HEK293 (cell line): Measurements from ENCODE around the gene ZNF385C.

ENCODE experiments used
- CTCF ChIA-PET: fragments of 350-600 bp; formaldehyde crosslinking; extraction: SDS; loops from one replicate; lab custom pipeline; 2021; ENCODE audit warnings: antibody characterized with exemption; lab: Yijun Ruan, JAX
- POLR2A ChIA-PET: fragments of 300-600 bp; formaldehyde crosslinking; extraction: SDS; loops from one replicate; lab custom pipeline; 2020; ENCODE audit warnings: antibody characterized with exemption, inconsistent platforms; lab: Yijun Ruan, JAX
- H3K27ac ChIP-seq: fragments of 200-500 bp; sonication (Bioruptor generic); 2 replicates; pipeline ENCODE4 v1.5.1; 2014; ENCODE audit warnings: low read depth, low read length, control low read depth, inconsistent platforms; ENCODE audit errors: extremely low read depth
- H3K36me3 ChIP-seq, 2 experiments: fragments of 200-500 bp in 1 of 2; sonication (Bioruptor generic) in 1 of 2; 1 replicate in 1 of 2; 2 replicates in 1 of 2; pipeline ENCODE4 v1.5.1; 2014 to 2017; ENCODE audit warnings: inconsistent platforms in 2 of 2, low read length in 2 of 2; ENCODE audit not compliant: control insufficient read depth in 2 of 2, insufficient read depth in 1 of 2
- H3K4me1 ChIP-seq: fragments of 200-500 bp; sonication (Bioruptor generic); 2 replicates; pipeline ENCODE4 v1.5.1; 2014; ENCODE audit warnings: mild to moderate bottlenecking, low read length, inconsistent platforms; ENCODE audit not compliant: control insufficient read depth, insufficient read depth
- H3K4me3 ChIP-seq: 2 replicates; pipeline ENCODE4 v1.5.1; 2011; ENCODE audit warnings: low read depth, mild to moderate bottlenecking, control low read depth, low read length, moderate library complexity
- H3K9me3 ChIP-seq: fragments of 200-500 bp; sonication (Bioruptor generic); 2 replicates; pipeline ENCODE4 v1.5.1; 2014; ENCODE audit warnings: low read depth, low read length, inconsistent platforms; ENCODE audit not compliant: control insufficient read depth, insufficient read depth
- BCL11B ChIP-seq: fragments of 450-650 bp; formaldehyde crosslinking; IDR thresholded peaks from 2 replicates; pipeline ENCODE4 v1.5.1; 2016; ENCODE audit warnings: low read depth, missing biosample characterization, missing genetic modification characterization
- FEZF1 ChIP-seq: fragments of 450-650 bp; formaldehyde crosslinking; IDR thresholded peaks from 2 replicates; pipeline ENCODE4 v1.5.1; 2016; ENCODE audit warnings: missing biosample characterization, missing genetic modification characterization
- GLIS2 ChIP-seq: fragments of 450-650 bp; formaldehyde crosslinking; IDR thresholded peaks from 2 replicates; pipeline ENCODE4 v1.5.1; 2016; ENCODE audit warnings: missing biosample characterization, missing genetic modification characterization
- KLF1 ChIP-seq: fragments of 450-650 bp; formaldehyde crosslinking; IDR thresholded peaks from 2 replicates; pipeline ENCODE4 v1.5.1; 2016; ENCODE audit warnings: missing biosample characterization, missing genetic modification characterization
- REPIN1 ChIP-seq: fragments of 450-650 bp; formaldehyde crosslinking; IDR thresholded peaks from 2 replicates; pipeline ENCODE4 v1.5.1; 2017; ENCODE audit warnings: missing biosample characterization, missing genetic modification characterization, low read depth
- SETDB1 ChIP-seq: IDR thresholded peaks from one replicate; pipeline ENCODE4 v1.6.1; 2017; ENCODE audit warnings: mild to moderate bottlenecking, low read length, moderate library complexity, mixed read lengths; ENCODE audit not compliant: insufficient read length
- TCF7L2 ChIP-seq: IDR thresholded peaks from 2 replicates; pipeline ENCODE4 v1.6.1; 2011; ENCODE audit warnings: low read depth, mild to moderate bottlenecking, inconsistent platforms, low read length, moderate library complexity, borderline replicate concordance
- ZBTB1 ChIP-seq: fragments of 450-650 bp; formaldehyde crosslinking; IDR thresholded peaks from 2 replicates; pipeline ENCODE4 v1.5.1; 2016; ENCODE audit warnings: missing biosample characterization, missing genetic modification characterization
- ZFP3 ChIP-seq: fragments of 450-650 bp; formaldehyde crosslinking; IDR thresholded peaks from 2 replicates; pipeline ENCODE4 v1.5.1; 2016; ENCODE audit warnings: low read depth, missing biosample characterization, missing genetic modification characterization
- ZNF121 ChIP-seq: fragments of 450-650 bp; formaldehyde crosslinking; IDR thresholded peaks from 2 replicates; pipeline ENCODE4 v1.5.1; 2016; ENCODE audit warnings: missing biosample characterization, missing genetic modification characterization
- ZNF394 ChIP-seq: fragments of 450-650 bp; formaldehyde crosslinking; IDR thresholded peaks from 2 replicates; pipeline ENCODE4 v1.5.1; 2016; ENCODE audit warnings: missing biosample characterization, missing genetic modification characterization, mild to moderate bottlenecking, moderate library complexity, borderline replicate concordance
- ZNF544 ChIP-seq: fragments of 450-650 bp; formaldehyde crosslinking; IDR thresholded peaks from 2 replicates; pipeline ENCODE4 v1.5.0; 2017; ENCODE audit warnings: missing biosample characterization, missing genetic modification characterization
- ZNF664 ChIP-seq: fragments of 450-650 bp; formaldehyde crosslinking; IDR thresholded peaks from 2 replicates; pipeline ENCODE4 v1.5.1; 2016; ENCODE audit warnings: missing biosample characterization, missing genetic modification characterization
- ZNF768 ChIP-seq: fragments of 450-650 bp; formaldehyde crosslinking; IDR thresholded peaks from 2 replicates; pipeline ENCODE4 v1.5.1; 2018; ENCODE audit warnings: missing biosample characterization, mild to moderate bottlenecking, missing genetic modification characterization
- ZNF777 ChIP-seq: fragments of 450-650 bp; formaldehyde crosslinking; IDR thresholded peaks from 2 replicates; pipeline ENCODE4 v1.5.1; 2017; ENCODE audit warnings: missing biosample characterization, missing genetic modification characterization, borderline replicate concordance
- ZNF792 ChIP-seq: fragments of 450-650 bp; formaldehyde crosslinking; IDR thresholded peaks from 2 replicates; pipeline ENCODE4 v1.5.1; 2016; ENCODE audit warnings: missing biosample characterization, missing genetic modification characterization
- ZNF837 ChIP-seq: fragments of 450-650 bp; formaldehyde crosslinking; IDR thresholded peaks from 2 replicates; pipeline ENCODE4 v1.5.1; 2016; ENCODE audit warnings: missing biosample characterization, missing genetic modification characterization
- TF ChIP-seq, protein P1 (sequence below): fragments of 450-650 bp; formaldehyde crosslinking; IDR thresholded peaks from 2 replicates; pipeline ENCODE4 v1.5.1; 2016; ENCODE audit warnings: missing biosample characterization, missing genetic modification characterization
- TF ChIP-seq, protein P2 (sequence below): fragments of 450-650 bp; formaldehyde crosslinking; IDR thresholded peaks from 2 replicates; pipeline ENCODE4 v1.5.1; 2016; ENCODE audit warnings: missing biosample characterization, missing genetic modification characterization
- TF ChIP-seq, protein P3 (sequence below): fragments of 450-650 bp; formaldehyde crosslinking; conservative IDR thresholded peaks from 2 replicates; pipeline ENCODE4 v1.5.1; 2016; ENCODE audit warnings: low read depth, missing biosample characterization, missing genetic modification characterization
- TF ChIP-seq, protein P4 (sequence below): fragments of 450-650 bp; formaldehyde crosslinking; IDR thresholded peaks from 2 replicates; pipeline ENCODE4 v1.5.1; 2016; ENCODE audit warnings: missing biosample characterization, missing genetic modification characterization, borderline replicate concordance

The ZNF385C gene

DNA sequence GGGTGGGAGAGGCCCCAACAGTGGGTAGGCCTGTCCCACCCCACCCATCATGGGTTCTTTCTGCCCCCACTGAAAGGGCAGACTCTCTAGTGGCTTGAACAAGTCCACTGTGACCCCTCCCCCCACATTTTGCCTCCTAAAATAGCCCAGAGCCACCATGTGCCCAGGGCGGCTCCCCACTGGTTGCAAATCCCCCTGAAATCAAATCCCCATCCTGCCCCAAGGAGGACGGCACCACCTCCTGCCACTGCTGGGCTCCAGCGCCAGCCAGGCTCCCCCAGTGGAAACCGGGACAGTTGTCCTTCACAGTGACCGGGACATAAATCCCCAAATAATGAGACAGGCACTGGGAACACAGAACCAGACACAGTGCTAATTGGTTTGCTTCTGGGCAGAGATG lies 20.5 kb downstream of the ZNF385C start:
- Histone ChIP-seq H3K36me3 (no peaks in the 10 kb centered on the region), H3K4me3 (no peak overlapping the region), H3K27ac (no peak overlapping the region), H3K4me1 (no peaks in the 10 kb centered on the region), H3K9me3 (no peaks in the 10 kb centered on the region)
- no peak for TF ChIP-seq ZNF544 (tag by site-specific recombination)
- TF ChIP-seq ZBTB1 (tag by site-specific recombination): no peak
- no peak for TF ChIP-seq ZNF121 (tag by site-specific recombination)
- no peak for TF ChIP-seq ZFP3 (tag by site-specific recombination)
- TF ChIP-seq GLIS2 (tag by site-specific recombination): no peak
- TF ChIP-seq, protein P1, sequence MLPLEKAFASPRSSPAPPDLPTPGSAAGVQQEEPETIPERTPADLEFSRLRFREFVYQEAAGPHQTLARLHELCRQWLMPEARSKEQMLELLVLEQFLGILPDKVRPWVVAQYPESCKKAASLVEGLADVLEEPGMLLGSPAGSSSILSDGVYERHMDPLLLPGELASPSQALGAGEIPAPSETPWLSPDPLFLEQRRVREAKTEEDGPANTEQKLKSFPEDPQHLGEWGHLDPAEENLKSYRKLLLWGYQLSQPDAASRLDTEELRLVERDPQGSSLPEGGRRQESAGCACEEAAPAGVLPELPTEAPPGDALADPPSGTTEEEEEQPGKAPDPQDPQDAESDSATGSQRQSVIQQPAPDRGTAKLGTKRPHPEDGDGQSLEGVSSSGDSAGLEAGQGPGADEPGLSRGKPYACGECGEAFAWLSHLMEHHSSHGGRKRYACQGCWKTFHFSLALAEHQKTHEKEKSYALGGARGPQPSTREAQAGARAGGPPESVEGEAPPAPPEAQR (tag by site-specific recombination): no peak
- TF ChIP-seq KLF1 (tag by site-specific recombination): no peak
- TF ChIP-seq, protein P2, sequence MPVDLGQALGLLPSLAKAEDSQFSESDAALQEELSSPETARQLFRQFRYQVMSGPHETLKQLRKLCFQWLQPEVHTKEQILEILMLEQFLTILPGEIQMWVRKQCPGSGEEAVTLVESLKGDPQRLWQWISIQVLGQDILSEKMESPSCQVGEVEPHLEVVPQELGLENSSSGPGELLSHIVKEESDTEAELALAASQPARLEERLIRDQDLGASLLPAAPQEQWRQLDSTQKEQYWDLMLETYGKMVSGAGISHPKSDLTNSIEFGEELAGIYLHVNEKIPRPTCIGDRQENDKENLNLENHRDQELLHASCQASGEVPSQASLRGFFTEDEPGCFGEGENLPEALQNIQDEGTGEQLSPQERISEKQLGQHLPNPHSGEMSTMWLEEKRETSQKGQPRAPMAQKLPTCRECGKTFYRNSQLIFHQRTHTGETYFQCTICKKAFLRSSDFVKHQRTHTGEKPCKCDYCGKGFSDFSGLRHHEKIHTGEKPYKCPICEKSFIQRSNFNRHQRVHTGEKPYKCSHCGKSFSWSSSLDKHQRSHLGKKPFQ: no peak
- no peak for TF ChIP-seq TCF7L2
- no peak for TF ChIP-seq ZNF768 (tag by site-specific recombination)
- TF ChIP-seq REPIN1 (tag by site-specific recombination): no peak
- ChIA-PET CTCF (interaction anchor here (0.8 to 3.3 kb wide), 5 partner anchors 10 to 58 kb away, joined by 3 to 9 read pairs (median 8); partner anchors contain the start of gene NKIRAS2), POLR2A (no interaction called here)

DNA sequence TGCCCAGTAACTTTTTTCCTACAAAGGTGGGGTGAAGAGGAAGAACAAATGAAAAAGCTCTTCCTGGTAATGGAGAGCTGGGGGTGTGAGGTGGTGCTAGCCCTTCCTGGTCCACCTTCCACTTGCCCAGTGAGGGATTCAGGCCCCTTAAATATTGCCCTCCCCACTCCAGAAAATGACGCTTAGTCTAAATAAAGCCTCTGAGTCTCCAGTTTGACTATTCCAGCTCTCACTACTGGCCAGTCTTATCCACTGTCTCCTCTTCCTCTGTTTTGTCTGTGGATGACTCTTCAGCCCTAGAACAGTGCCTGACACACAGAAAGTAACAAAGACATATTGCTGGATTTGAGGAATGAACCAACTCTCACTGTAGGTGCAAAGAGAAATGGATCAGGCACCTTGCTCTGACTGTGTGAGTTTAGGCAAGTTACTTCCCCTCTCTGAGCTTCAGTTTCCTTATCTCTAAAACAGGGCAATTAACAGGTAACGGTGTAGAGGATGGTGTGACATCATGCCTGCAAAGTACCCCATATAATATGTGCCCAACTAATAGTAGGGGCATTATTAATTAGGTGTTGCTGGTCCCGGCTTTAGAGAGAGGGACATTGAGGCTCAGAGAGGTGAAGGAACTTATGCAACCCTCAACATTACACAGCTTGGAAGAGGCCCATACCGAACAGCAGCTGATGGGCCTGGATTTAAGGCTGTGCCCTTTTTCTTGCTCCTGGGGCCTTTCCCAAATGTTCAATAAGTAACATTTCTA lies 21.3 kb downstream of the ZNF385C start:
- POLR2A ChIA-PET: no interaction called here
- peak; percentile 61 for TF ChIP-seq ZNF664 (tag by site-specific recombination)
- 0 out of 2 replicates have a peak, but pooled peaks have one; percentile 35 for TF ChIP-seq ZNF768 (tag by site-specific recombination)
- no peak for TF ChIP-seq ZNF792

DNA sequence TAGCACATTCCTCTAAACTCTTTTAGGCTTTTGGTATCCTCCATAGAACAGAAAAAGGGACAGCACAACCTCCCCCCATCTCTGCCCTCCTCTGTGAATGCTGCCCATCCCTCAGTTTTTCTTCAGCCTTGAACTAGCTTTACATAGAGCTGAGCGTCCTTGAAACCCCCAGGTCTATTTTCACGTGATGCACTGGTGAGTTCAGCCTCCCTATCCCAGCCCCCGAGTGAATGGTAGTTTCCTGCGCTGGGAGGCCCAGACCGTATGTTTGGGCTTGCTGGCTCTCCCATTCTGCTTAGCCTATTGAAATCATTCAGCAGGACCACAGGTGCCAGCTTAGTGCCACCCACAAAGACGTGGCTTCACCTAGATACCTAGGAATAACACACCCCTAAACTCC lies 22.5 kb downstream of the ZNF385C start:
- ChIA-PET POLR2A (interaction anchor here (0.7 kb wide), 1 partner anchor 35 kb away, joined by 6 read pairs; no protein-coding TSS in a partner anchor), CTCF (interaction anchor here (0.6 to 3.3 kb wide), 5 partner anchors 8 to 106 kb away, joined by 3 to 9 read pairs (median 3); partner anchors contain the start of gene DNAJC7)
- Histone ChIP-seq H3K4me3 (no peak overlapping the region), H3K27ac (no peak overlapping the region), H3K9me3 (no peaks in the 10 kb centered on the region), H3K4me1 (no peaks in the 10 kb centered on the region), H3K36me3 (no peaks in the 10 kb centered on the region)
- TF ChIP-seq, protein P3, sequence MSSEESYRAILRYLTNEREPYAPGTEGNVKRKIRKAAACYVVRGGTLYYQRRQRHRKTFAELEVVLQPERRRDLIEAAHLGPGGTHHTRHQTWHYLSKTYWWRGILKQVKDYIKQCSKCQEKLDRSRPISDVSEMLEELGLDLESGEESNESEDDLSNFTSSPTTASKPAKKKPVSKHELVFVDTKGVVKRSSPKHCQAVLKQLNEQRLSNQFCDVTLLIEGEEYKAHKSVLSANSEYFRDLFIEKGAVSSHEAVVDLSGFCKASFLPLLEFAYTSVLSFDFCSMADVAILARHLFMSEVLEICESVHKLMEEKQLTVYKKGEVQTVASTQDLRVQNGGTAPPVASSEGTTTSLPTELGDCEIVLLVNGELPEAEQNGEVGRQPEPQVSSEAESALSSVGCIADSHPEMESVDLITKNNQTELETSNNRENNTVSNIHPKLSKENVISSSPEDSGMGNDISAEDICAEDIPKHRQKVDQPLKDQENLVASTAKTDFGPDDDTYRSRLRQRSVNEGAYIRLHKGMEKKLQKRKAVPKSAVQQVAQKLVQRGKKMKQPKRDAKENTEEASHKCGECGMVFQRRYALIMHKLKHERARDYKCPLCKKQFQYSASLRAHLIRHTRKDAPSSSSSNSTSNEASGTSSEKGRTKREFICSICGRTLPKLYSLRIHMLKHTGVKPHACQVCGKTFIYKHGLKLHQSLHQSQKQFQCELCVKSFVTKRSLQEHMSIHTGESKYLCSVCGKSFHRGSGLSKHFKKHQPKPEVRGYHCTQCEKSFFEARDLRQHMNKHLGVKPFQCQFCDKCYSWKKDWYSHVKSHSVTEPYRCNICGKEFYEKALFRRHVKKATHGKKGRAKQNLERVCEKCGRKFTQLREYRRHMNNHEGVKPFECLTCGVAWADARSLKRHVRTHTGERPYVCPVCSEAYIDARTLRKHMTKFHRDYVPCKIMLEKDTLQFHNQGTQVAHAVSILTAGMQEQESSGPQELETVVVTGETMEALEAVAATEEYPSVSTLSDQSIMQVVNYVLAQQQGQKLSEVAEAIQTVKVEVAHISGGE (tag by site-specific recombination): no peak
- TF ChIP-seq SETDB1 (no peak), ZNF394 (tag by site-specific recombination) (no peak), ZFP3 (tag by site-specific recombination) (no peak), BCL11B (tag by site-specific recombination) (no peak), ZNF837 (tag by site-specific recombination) (no peak), FEZF1 (tag by site-specific recombination) (no peak), ZNF777 (tag by site-specific recombination) (no peak)
- TF ChIP-seq, protein P4, sequence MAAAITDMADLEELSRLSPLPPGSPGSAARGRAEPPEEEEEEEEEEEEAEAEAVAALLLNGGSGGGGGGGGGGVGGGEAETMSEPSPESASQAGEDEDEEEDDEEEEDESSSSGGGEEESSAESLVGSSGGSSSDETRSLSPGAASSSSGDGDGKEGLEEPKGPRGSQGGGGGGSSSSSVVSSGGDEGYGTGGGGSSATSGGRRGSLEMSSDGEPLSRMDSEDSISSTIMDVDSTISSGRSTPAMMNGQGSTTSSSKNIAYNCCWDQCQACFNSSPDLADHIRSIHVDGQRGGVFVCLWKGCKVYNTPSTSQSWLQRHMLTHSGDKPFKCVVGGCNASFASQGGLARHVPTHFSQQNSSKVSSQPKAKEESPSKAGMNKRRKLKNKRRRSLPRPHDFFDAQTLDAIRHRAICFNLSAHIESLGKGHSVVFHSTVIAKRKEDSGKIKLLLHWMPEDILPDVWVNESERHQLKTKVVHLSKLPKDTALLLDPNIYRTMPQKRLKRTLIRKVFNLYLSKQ: no peak

More for the DNA sequence above, 21.3 kb downstream of the ZNF385C start:
- Histone ChIP-seq H3K4me1 (no peaks in the 10 kb centered on the region), H3K27ac (no peak overlapping the region), H3K36me3 (no peaks in the 10 kb centered on the region), H3K4me3 (no peak overlapping the region), H3K9me3 (no peaks in the 10 kb centered on the region)
- CTCF ChIA-PET: interaction anchor here (0.6 to 3.3 kb wide), 9 partner anchors 9 to 114 kb away, joined by 3 to 9 read pairs (median 4); partner anchors contain the start of genes DNAJC7 and NKIRAS2
